GM21528 (cell line): ENCODE data around the gene DLL3.

Experiments
- ATAC-seq: cut with Tn5 transposase; IDR thresholded peaks from one replicate; pipeline ENCODE4 v1.9.1; 2021; ENCODE audit warnings: mild to moderate bottlenecking, moderate library complexity; ENCODE audit not compliant: unreplicated experiment, low FRiP score

DLL3 gene

GRCh38 chr19:39512988-39513387 lies 14.2 kb downstream of the DLL3 start:
- ATAC-seq: no peak

- no peak for ATAC-seq
These were observed 16.2 kb downstream of the DLL3 start, which contains the start of gene SELENOV for GRCh38 chr19:39514840-39515550. SELENOV (plus strand) TSS chr19:39515139; CDS start chr19:39515213, 74 bp downstream.

DNA sequence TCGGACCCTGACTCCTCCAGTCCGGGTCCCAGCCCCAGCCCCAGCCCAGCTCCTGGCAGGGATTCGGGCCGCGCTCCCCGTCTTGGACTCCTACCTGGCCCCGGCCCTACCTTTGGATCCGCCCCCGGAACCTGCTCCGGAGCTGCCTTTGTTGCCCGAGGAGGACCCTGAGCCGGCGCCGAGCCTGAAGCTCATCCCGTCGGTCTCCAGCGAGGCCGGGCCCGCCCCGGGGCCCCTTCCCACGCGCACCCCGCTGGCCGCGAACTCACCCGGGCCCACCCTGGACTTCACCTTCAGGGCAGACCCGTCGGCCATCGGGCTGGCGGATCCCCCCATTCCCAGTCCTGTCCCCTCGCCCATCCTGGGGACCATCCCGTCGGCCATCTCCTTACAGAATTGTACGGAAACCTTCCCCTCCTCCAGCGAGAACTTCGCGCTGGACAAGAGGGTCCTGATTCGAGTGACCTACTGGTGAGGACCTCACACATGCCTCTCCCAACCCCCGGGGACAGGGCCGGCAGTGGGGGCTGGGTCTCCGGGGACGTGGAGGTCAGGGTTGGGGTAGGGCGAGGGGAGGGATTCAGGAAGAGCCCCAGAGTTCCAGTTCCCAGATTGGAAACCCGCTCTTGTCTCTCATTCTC lies 16.9 kb downstream of the DLL3 start:
- no peak for ATAC-seq

GRCh38 chr19:39516270-39516669 lies 17.5 kb downstream of the DLL3 start:
- ATAC-seq: no peak

DNA sequence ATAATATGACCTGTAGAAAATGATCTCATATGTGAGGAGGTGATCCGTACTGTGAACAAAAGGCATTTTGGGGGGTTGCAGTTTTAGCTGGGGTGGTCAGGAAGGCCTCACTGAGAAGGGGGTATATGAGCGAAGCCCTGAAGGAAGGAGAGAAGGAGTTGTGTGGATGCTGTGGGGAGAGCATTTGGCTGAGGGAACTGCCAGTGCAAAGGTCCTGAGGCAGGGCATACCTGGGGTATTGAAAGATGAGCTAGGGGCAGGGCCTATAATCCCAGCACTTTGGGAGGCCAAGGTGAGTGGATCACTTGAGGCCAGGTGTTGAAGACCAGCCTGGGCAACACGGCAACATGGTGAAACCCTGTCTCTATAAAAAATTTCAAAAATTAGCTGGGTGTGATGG lies 18.7 kb downstream of the DLL3 start:
- no peak for ATAC-seq

DNA sequence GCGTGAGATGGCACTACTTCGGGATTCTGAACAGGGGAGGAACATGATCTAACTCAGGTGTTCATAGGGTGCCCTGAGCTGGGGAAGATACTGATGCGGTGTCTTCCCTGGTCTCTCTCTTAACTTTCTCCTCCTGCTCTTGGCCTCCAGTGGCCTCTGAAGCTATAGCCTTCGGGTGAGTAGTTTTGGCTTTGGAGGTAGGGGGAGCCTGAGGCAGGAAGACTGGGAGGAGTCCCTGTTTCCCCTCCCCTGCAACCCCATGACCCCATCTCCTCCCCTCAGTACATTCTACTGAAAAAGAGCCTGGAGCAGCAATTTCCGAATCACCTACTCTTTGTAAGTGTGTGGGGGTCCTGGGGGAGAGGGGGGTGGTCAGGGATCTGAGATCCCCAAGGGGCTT lies 19.7 kb downstream of the DLL3 start:
- no peak for ATAC-seq

- ATAC-seq: no peak
These were observed 20.2 kb downstream of the DLL3 start for GRCh38 chr19:39518975-39519374.

GRCh38 chr19:39520541-39521484 lies 22.1 kb downstream of the DLL3 start:
- ATAC-seq: no peak

DNA sequence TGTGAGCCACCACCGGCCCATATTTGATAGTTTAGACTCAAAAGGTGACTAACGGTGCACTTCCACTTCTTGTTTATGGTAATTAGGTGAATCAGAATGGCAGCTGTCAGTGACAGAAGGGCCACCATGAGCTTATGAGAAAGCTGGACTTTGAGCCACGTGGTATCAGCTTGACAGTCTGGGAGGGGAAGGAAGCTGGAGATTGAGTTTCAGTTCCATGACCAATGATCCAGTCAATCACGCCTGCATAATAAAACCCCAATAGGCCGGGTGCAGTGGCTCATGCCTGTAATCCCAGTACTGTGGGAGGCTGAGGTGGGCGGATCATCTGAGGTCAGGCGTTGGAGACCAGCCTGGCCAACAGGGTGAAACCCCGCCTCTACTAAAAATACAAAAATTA lies 25.7 kb downstream of the DLL3 start:
- ATAC-seq: no peak

DNA sequence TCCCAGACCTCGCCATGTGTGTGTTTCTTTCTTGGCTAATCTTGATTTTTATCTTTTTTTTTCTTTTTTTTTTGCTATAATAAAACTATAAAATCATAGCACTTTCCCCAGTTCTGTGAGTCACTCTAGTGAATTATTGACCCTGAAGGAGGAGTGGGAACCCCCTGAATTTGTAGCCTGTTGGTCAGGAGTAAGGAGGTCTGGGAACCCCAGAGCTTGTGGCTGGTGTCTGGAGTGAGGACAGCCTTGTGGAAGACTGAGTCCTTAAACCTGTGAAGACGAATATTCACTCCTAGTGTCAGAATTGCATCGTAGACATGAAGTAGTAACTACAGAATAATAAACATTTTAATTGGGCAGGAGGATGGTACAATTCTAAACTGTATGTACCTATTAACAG lies 26.5 kb downstream of the DLL3 start:
- ATAC-seq: no peak

- no peak for ATAC-seq
These were observed 33.1 kb downstream of the DLL3 start for GRCh38 chr19:39531834-39532232.

DNA sequence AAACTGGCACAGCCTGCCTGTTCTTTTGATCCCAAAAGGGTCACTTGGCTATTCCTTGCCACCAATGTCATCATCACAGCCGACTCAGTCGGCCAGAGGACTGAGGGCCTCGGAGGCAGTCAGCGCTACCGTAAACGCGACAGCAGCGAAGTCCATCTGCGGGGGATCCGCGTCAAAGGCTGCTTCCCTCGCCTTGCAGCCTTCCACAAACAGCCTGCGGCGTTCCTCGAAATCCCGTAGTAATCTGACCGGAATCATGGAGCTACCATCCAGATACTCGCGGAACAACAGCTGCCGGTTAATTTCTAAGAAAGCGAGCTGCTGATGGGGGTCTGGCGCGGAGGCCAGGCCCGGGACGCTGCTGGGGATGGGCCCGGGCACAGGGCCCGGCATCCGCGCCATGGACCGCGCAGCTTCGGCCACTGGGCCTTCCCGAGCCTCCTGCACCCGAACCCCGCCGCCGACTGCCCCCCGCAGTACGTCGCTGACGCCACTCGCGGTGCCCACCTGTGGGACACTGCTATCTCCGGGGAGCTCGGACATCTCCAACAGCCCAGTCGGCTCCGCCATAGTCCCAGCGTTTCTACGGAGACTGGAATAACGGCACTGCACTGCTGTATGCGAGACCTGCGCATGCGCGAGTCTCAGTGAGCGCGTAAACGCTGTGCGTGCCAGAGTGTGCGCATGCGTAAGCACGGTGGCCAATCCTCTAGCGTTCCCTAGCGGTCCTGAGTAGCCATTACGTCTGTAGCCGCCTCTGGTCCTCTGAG lies 33.7 kb downstream of the DLL3 start, which contains the start of gene EID2B:
EID2B (minus strand) TSS at position 620 of the 770 bp plus-strand sequence; CDS start at position 570, 50 bp downstream.
- peak; percentile 82 for ATAC-seq

DNA sequence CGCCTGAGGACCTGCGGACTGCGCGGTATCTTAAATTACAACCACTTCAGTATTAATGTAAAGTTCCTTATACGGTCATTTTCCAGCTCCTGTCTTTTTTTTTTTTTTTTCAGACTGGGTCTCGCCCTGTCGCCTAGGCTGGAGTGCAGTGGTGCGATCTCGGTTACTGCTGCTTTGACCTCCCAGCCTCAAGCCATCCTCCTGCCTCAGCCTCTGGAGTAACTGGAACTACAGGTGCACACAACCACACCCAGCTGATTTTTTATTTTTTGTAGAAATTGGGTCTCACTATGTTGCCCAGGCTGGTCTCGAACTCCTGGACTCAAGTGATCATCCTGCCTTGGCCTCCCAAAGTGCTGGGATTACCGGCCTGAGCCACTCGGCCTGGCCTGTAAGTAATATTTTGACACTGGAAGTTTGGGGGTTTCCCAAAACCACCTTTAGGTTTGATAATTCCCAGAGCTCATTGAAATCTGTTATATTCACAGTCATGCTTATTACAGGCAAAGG lies 34.3 kb downstream of the DLL3 start:
- ATAC-seq: peak; percentile 20

DNA sequence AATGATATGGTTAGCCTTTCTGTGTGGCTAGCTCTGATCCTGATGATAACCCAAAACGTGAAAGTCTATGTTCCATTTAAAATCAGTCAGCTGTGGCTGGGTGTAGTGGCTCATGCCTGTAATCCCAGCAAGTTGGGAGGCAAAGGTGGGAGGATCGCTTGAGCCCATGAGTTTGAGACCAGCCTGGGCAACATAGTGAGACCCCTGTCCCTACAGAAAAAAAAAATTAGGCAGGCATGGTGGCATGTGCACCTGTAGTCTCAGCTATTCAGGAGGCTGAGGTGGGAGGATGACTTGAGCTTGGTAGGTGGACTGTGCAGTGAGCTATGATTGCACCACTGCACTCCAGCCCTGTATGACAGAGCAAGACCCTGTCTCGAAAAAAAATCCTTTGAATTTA lies 35.0 kb downstream of the DLL3 start:
- no peak for ATAC-seq

GRCh38 chr19:39539165-39539517 lies 40.4 kb downstream of the DLL3 start:
- ATAC-seq: no peak

DNA sequence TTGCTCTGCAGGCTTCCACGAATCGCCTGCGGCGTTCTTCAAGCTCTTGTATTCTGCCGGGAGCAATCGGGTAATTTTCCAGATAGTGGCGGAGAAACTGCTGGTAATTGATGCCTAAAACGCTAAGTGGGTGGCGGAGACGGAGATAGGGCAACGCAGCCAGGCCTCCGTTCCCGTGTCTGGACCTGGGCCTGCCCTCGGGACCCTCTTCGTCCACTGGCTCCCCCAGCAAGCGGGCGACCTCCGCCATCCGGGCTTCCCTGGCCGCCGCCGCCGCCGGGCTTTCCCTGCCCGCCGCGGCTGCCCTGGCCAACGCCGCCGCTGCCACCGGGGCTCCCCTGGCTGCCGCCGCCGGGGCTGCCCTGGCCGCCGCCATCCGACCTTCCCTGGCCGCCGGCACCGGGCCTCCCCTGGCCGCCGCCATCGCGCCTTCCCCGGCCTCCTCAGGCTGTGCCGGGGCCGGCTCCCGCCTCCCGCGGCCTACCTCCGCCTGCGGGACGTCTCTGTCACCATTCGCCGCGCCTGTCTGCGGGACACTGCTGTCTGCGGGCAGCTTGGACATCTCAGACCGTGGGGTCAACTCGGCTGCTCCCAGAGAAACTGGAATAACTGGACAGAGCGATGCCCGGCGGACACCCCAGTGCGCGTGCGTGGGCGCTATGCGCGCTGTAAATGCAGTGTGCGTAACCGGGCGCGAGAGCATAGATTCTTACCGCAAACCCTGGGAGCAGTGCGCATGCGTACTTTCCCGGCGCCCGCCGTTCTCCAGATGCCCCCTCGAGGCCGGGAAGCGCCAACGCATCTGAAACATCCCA lies 41.0 kb downstream of the DLL3 start, which contains the start of gene EID2:
EID2 (minus strand) TSS at position 644 of the 815 bp plus-strand sequence; CDS start at position 562, 82 bp downstream.
- peak; percentile 87 for ATAC-seq

GRCh38 chr19:39540333-39540673 lies 41.6 kb downstream of the DLL3 start:
- no peak for ATAC-seq

GRCh38 chr19:39542206-39542605 lies 43.5 kb downstream of the DLL3 start:
- no peak for ATAC-seq

DNA sequence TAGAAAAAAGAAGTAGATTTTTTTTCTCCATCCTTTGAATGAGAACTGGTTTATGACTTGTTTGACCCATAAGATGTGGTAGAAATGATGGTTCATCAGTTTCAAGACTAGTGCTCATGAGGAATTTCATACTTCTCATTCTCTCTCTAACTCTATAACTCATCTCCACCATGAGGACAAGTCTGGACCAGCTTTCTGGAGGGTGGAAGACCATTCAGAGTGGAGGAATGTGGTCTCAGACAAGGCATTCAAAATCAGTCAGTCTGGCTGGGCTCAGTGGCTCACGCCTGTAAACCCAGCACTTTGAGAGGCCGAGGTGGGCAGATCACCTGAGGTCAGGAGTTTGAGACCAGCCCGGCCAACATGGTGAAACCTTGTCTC lies 44.7 kb downstream of the DLL3 start:
- no peak for ATAC-seq
